NCI-H2171 (cell line): ENCODE data around the gene BCAT1.
"Not testable (repeated sequence)": the region's sequence is repeated elsewhere in the genome, so short reads cannot be mapped to it uniquely, and the experiment has no call there.

Experiments
- DNase-seq: peaks from one replicate; lab custom pipeline; 2025; lab: John Stamatoyannopoulos, UW

The BCAT1 gene

DNA sequence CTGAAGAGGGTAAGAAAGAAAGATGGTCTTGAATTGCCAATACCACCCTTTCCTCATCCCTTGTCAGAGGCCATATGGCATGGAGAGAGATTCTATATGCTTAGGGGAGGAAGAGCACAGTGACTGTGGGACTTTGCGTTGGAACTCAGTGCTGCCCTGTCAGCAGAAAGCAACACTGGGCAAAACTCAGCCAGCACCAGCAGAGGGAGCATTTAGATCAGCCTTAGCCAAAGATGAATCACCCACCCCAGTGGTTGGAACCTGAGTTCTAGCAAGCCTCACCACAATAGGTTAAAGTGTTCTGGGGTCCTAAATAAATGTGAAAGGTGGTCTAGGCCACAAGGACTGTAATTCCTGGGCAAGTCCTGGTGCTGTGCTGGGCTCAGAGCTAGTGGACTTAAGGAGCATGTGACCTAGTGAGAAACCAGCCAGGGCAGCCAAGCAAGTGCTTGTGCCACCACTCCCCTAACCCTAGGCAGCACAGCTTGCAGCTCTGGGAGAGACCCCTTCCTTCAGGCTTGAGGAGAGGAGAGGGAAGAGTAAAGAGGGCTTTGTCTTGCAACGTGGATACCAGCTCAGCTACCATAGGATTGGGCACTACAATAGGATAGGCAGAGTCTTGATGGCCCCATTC lies 11.4 kb upstream of the BCAT1 start:
- DNase-seq, result no peak

DNA sequence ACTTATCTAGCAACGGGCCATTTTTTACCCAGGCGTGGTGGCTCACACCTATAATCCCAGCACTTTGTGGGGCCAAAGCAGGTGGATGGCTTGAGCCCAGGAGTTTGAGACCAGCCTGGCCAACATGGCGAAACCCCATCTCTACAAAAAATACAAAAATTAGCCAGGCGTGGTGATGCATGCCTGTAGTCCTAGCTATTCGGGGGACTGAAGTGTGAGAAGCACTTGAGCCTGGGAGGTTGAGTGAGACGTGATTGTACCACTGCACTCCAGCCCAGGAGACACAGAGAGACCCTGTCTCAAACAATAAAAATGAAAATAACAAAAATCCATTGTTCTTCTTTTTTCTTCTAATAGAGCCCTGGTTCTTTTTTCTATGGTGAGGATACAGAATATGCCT lies 7.5 kb upstream of the BCAT1 start:
- not testable (repeated sequence) for DNase-seq

DNA sequence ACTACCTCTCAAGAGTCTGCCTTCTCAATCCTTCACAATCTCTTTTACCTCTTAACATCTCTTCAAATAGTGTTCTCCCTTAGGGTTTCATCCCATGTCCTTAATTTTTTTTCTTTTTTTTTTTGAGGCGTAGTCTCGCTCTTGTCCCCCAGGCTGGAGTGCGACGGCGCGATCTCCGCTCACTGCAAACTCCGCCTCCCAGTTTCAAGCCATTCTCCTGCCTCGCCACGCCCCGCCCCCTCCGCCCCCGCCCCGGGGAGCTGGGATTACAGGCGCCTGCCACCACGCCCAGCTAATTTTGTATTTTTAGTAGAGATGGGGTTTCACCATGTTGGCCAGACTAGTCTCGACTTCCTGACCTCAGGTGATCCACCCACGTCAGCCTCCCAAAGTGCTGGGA lies 7.0 kb upstream of the BCAT1 start:
- DNase-seq, result no peak

DNA sequence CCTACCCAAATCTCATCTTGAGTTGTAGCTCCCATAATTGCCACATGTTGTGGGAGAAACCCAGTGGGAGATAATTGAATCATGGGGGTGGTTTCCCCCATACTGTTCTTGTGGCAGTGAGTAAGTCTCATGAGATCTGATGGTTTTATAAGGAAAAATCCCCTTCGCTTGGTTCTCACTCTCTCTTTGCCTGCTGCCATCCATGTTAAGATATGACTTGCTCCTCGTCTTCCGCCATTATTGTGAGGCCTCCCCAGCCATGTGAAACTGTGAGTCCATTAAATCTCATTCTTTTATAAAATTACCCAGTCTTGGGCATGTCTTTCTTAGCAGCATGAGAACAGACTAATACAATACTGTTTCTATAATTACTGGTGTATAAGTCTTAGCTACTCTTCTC lies 6.5 kb upstream of the BCAT1 start:
- DNase-seq, result no peak

DNA sequence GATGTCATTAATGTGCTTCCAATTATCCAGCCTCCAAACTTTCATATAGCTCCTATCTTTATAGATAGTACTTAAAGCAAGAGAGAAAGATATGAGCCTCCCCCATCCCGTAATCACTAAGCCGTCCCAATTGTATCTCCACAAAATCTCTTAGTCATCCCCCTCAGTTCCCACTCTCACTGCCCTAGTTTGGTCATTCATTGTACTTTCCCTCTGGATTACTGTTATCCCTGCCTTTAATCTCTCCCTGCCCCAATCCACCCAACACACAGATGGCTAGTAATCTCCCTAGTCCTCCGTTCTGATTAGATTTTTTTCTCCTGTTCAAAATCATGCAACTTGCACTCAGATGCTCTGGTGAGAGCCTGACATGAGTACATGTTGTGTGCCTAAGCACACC lies 5.4 kb upstream of the BCAT1 start:
- DNase-seq, result no peak

DNA sequence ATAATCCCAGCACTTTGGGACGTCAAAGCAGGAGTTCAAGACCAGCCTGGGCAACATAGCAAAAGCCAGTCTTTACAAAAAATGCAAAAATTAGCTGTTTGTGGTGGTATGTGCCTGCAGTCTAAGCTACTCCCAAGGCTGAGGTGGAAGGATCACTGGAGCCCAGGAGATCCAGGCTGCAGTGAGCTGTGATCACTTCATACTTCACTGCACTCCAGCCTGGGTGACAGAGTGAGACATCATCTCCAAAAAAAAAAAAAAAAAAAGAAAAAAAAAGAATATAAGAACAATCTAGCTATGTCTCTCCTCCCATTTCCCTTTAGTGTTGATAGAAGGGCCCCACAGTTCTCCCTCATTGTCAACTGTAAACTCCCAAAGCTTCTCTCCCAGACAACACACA lies 3.5 kb upstream of the BCAT1 start:
- no peak for DNase-seq

DNA sequence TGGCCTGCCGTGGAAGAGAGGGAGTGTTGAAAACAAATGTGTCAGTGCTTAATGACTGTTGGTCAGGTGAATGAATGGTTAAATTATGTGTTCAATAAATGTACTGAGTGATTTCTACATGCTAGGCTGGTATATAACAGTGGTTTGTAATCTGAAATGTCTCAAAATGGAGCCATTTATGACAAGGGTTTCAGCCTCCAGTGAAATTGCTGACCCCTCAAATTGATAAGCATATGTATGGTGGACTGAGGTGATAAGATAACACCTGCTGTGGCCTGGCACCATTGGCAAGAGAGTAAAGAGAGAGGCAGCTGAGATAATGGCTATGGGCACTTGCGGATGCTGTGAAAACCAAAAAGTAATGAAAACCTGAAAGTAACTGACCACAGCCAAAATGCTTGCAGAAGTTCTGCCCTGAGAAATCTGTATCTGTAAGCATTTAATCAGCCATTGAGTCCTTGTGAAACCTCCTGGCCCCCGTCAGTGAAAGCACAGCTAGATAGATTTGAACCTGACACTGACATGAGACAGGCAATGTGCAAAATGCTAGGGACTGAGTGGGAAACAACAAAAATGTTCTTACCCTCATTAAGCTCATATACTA lies 1.4 kb upstream of the BCAT1 start:
- no peak for DNase-seq

DNA sequence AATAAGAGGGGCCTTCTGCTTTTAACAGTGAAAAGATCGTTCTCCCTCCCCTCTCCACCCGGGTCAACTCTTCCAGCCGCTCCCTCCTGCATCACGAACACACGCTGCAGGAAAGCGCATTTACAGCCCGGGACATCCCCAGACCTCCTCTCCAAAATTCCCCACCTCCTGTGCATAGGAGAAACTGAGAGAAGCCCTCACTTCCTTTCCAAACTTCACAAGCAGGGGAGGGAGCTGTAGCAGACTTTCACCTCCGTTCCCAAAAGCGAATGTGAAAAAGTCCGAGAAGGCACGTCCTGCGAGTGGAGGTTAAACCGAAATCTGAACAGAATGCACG lies 513 bp downstream of the BCAT1 start:
- DNase-seq, result no peak

DNA sequence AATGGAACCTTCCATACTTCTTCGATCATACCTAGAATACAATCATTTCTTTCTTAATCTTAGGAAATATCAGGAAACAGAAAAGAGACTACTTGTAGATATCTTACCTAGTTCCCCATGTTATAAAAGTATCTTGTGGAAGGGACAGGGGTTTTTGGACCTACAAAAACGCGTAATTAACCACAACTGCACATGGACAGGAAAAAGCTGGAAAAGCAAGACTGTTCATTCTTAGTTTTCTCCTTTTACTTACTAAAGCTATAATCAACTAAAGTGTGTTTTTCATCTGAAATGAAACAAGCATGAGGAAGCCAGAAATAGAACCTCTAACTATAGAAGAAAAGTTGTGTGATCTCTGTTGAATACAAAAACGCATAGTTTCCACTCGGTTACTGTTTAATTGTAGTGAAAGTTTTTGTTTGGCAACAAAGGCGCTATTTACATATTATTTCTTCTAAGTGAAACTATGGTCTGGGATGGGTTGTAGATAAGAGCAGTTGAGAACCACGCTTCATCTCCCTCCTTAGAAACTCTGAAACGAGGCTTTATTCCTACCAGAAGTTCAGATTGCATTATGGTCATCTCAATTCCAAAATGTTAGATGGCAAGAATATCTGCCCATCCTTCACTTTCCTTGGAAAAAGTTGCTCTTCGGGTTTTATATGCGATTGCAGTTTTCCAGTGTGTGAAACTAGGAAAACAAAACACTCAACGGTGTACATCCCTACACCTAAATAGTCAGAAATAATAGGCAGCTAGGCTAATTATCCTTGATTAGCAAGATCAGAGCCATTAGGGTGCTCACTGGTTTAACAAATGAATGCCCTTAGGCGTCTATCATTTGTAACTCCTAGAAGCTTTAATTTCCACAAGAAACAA lies 1.1 kb downstream of the BCAT1 start:
- no peak for DNase-seq

DNA sequence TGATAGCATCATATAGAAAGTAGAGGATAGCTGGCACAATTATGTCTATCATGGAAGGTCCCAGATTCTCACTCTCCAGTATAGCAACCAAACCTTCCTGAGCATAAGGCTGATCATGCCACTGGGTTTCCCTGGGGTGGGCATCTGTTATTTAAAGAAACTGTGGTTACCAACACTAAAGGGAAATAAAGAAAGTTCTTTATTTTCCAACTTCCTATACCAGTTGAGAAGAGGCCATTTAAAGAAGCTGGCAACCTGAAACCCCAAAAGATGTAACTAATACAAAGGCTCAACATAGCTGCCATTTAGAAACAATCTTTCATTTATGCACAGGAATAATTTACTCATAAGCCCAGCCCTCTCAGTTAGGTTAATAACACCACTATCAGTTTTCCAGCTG lies 3.1 kb downstream of the BCAT1 start:
- no peak for DNase-seq

DNA sequence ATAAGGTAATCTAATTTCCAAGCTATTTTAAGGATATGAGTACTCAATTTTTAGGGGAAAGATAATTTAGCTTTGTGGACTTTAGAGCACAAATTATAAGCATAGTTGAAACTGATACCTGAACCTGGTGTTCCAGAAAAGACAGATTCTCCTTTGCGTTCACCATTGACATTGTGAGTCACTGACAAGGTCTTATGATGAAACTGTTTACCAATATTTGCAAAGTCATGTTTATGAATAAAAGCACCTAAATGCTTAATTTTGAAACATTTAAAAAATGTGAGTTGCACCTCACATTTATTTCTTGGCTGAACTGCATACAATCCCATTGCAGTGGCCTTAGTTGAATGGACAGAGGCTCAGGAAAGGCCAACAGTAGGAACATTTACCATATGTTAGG lies 3.9 kb downstream of the BCAT1 start:
- DNase-seq, result no peak

DNA sequence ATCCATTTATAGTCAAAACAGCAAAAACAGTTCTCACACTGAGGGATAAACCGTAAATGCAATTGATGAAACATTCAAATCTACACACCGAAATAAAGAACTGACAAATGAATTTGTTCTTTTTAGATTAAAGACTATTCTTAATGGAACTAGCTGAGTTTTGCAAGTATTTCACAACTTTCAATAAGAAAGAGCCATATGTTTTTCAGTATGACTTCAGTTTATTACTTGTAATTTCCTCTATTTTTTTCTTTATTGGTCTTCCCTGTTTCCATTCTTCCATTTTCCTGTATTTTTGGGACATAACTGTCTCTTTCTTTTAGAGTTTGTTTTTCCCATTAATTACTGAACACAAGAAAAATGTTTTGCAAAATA lies 4.3 kb downstream of the BCAT1 start:
- no peak for DNase-seq

DNA sequence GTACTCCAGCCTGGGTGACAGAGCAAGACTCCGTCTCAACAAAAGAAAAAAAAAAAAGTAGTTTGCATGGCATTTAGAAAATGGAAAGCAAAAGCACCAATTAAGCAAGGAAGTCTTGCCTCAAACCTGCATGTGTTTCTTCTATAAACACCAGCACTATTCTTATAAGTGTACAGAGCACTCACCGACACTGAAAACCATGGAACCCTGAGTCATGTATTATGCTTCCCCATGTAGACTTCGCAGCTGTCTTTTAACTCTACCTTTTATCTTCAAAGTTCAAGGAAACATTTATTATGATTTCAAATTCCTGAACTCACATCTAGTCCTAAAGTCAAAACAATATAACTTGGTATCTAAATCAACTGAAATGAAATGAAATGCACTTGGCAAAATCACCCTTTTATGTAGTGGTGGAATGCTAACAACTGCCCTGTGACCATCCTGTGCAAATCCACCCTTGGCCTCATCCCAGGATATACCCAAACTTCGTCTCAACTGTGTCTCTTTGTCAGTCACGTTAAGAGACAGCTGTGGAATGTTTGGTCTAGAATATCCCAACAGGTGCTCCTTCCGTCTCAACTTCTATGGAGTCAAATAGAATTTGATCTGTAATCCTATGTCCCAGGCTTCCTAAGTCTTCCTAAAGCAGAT lies 4.8 kb downstream of the BCAT1 start:
- DNase-seq, result no peak

DNA sequence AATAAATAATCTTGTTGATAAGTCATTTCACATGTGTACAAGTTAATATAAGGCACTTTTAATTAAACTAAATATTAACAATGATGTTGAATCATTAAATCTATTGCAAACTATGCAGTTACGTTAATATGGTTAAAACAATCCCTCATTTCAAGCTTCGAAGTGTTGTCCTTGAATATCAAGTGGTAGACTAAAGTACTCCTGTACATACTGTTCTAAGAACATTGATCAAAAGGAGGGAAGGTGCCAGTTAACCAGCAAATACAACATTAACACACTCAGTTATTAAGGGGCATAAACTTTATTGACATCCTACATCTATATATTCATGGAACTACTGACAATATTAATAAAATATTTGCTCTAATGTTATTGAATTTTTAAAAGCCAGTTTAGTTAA lies 8.7 kb downstream of the BCAT1 start:
- DNase-seq, result no peak

DNA sequence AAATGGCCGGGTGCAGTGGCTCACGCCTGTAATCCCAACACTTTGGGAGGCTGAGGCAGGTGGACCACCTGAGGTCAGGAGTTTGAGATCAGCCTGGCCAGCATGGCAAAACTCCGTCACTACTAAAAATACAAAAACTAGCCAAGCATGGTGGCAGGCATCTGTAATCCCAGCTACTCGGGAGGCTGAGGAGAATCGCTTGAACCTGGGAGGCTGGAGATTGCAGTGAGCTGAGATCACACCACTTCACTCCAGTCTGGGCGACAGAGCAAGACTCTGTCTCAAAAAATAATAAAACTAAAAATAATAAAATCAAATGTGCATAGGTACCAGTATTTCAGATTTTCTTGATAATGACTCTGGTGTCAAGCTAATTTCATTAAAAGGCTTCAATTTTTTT lies 9.3 kb downstream of the BCAT1 start:
- DNase-seq, result not testable (repeated sequence)

DNA sequence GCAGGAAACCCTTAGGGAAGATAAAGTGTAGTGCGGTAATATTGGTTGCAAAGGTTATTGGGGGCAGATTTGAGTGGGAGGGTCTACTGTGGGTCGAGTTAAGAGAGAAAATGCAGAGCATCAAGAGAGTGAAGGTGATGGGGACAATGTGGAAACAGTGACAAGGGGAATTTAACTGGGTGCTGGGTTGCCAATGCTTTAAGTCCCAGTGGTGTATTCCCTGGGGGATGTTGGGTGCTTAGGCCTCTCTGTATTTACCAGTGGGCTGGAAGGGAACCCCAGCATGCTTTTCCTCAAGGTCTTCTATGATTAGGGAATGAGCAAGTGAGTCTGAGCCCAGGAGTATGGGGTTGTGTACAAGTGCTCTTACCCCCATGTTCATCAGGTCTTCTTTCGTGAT lies 10.6 kb downstream of the BCAT1 start:
- no peak for DNase-seq

DNA sequence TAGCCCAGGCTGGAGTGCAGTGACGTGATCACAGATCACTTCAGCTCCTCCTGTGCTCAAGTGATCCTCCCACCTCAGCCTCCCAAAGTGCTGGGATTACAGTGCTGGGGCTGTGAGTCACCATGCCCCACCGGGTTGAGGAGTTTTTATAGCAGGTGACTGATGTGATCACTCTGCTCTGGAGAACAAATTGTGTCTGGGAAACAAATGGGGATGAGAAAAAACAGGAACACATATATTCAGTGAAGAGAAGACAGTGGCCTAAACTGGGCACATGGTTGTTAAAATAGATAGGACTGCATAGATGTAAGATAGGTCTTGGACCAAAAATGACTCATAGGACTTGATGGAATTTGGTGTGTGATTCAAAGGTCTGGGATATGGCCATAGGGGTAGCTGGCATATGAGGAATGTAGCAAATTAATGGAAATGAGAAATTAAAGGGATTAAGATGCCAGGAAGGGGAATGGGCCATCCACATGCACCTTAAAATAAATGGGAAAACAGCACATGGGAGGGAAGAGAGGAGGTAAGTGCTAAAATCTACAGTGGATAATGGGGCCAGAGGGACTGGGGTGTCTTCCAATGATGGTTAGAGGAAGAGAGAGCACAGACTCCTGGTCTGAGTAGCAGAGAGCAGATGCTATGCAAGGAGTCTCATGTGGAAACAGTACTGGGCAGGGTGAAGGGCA lies 11.2 kb downstream of the BCAT1 start:
- no peak for DNase-seq

DNA sequence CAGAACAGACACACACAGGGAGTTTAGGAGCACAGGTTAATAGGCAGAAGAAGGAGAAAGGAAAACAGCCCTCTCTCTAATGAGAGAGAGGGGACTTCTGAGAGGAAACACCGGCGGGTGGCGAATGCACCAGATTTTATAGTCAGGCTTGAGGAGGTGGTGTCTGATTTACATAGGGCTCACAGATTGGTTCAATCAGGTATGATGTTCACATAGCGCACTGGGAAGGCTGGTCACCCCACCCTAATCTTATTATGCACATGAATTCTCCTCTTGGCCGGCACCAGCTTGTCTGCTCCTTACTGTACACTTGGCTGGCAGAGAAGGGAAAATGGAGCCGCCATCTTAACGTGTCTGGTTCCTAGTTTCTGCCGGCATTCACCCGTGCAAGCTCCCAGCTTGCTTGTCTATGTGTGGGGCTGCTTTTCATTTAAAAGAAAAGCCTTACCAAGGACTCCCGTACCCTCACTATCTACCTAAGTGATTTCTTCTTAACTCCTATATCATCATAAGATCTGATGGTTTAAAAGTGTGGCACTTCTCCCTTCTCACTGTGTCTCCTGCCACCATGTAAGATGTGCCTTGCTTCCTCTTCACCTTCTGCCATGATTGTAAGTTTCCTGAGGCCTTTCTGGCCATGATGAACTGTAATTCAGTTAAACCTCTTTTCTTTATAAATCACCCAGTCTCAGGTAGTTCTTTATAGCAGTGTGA lies 15.1 kb downstream of the BCAT1 start:
- DNase-seq, result no peak

DNA sequence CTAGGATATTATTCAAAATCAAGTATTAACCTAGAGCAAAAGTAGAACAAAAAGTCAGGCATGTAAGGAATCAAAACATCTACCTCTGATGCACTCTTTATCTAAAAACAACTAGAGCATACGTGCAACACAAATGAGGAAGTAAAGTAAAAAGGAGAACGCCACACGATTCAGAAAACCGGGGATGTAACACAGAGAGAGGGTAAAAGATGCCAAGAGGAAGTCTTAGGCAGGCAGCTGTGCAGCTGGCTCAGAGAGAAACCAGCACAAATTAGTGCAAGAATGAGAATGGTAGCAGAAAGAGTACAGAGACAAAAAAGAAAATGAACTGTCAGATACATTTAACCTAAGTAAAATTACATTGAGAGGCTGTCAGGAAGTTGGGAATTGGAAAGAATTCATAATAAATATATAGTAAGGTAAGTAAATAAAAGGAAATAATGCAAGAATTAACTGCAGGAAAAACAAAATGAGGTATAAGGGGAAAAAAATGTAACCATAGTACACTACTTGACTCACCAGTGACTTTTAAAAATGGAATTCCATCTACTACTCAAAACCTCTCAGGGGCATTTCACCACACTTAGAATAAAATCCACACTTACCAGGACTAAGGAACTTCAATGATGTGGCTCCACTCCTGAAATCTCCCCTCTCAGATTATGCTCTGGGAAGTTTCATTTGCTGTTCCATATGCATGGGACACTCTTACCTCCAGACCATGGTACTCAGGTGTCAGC lies 17.1 kb downstream of the BCAT1 start:
- DNase-seq, result no peak

DNA sequence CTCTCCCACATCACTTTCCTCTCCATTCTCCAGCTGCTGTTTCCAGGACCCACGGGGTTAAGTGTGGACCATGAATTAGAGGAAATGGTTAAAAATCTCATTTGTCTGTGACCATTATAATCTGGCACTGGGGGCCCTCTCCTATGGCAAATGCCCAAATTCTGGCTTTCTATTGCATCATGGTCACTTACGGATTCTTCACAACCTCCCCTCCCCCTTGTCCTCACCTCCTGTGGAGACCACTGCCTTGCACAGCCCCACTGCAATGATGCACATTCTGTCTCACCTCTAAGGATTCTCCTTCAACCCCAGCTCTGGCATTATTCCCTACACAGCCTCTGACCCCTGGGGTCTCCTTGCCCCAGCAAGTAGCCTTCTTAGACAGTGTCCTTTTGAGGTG lies 18.9 kb downstream of the BCAT1 start:
- no peak for DNase-seq
